GM18498 (cell line): ENCODE results near the gene BLM.
"Not testable (repeated sequence)": the region's sequence is repeated elsewhere in the genome, so short reads cannot be mapped to it uniquely, and the experiment has no call there.

Experiments
- ATAC-seq: cut with Tn5 transposase; IDR thresholded peaks from one replicate; pipeline ENCODE4 v1.9.1; 2021; ENCODE audit warnings: mild to moderate bottlenecking, moderate library complexity; ENCODE audit not compliant: unreplicated experiment

The BLM gene

DNA sequence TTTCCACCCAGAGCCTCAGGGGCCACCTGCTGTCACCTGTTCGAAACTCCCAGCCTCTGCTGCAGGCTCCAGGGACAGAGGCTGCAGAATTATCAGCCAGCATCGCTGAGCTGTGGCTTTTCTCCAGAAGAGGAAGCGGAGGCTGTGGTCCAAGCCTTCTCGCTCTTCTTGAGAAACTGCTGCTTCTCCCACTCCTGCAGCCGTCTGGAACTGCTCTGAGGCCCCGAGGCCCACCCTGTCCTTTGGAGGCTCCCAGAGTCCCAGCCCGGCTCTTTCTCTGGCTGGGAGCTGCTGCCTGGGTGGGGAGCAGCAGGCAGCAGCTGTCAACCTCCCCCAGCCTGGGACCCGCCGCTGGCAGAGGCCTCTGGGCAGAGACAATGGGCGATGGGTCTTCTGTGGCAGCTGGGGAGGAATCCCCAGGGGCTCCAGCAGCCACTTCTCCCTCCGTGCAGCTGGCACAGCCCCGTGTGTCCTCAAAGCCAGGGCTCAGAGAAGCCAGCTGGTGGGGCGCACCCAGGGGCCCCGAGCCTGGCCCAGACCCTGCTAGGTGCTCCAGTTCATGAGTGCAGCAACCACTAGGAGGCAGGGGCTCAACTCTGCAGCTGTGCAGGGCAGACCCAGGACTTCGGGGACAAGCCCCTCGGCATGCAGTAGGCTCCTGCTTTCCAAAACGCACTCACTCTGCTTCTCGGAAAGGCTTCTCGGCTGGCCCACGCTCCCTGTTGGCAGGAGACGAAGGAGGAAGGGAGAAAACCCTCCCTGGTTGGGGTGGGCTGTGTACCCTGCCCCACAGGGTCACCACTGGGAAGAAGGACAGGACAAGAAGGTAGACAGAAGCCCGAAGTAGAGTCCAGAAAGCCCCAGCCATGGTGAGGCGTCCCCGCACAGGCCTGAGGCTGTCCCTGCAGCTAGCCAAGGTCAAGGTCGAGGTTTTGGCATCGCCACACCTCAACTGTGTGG lies 101.4 kb downstream of the BLM start:
- no peak for ATAC-seq

- ATAC-seq = no peak
These were observed 102.2 kb downstream of the BLM start for GRCh38 chr15:90819390-90819789.

DNA sequence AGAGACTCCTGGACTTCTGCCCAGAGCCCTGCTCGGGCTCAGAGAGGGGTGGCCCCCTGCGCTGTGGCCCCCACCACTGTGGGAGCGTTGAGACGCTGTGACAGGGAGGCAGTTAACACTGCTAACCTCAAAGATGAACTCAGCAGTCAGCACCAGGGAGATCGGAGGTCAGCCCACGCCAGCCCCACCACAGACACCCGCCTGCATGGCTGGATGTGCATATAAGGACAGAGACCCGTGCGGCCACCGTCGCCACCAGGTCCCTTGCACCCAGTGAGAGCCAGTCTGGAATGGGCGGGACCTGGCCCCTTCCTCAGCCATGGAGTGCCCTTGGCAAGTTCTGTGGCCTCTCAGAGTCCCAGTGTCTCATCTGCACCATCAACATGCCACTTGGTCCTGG lies 102.7 kb downstream of the BLM start:
- ATAC-seq = no peak

DNA sequence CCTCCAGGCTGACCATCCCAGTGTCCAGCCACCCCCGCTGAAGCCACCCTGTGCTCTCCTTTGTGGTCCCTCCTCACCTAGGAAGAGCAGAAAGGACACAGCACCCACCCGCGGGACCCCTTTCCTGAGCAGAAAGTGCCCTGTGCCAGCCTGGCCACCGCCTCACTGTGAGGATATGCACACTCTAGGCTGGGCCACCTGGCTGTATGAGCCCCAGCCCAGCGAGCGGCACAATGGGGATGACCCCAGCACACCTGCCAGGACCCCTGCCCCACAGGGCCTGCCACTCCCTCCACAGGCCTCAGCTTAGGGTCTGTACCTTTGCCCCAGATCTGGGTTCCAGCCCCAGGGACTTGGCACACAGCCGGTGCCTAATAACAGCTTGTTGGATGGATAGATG lies 103.3 kb downstream of the BLM start:
- no peak for ATAC-seq

- no peak for ATAC-seq
These were observed 105.2 kb downstream of the BLM start for GRCh38 chr15:90822204-90822955.

DNA sequence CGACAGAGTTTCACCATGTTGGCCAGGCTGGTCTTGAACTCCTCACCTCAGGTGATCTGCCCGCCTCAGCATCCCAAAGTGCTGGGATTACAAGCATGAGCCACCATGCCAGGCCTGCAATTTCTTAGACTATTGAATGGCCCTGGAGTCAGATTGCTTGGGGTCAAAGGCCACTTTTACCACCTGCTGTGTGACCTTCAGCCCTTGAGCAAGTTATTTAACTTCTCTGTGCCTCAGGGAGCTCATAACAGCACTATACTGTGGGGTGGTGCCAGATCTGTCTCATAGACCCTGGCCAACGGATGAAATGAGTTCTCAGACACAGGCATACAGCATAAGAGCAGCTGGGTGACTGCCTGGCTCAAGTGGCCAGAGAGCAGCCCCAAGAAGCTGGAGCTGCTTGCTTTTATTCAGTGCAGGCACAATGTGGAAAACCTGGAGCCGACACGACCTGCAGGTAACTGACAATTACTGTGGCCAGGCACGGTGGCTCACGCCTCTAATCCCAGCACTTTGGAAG lies 106.4 kb downstream of the BLM start:
- no peak for ATAC-seq

GRCh38 chr15:90825115-90825899 lies 108.2 kb downstream of the BLM start:
- not testable (repeated sequence) for ATAC-seq

GRCh38 chr15:90826206-90826885 lies 109.2 kb downstream of the BLM start:
- ATAC-seq = not testable (repeated sequence)

DNA sequence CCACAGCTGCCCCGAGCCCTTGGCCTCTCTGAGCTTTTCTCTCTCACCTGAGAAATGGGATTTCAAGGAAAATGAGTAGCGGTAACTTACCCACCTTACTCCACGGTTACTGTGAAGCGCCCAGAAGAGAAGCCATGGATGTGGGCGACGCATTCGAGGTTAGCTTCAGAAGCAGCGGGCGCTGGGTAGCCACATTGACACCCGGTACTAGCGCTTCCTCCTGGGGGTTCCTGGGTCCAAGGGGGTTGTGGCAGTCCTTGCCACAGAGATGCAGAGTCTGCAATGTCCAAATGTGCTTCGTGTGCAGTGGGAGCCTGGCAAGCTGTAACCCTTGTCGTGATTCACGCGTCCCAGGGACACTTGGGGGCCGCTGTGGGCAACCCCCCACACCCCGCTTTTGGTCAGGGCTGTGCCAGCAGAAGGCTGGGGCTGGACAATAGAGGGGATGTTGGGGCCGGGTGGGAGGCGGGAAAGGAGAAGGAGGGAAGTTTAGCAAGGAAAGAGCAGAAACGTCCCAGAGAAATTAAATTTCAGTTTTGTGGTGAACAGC lies 109.8 kb downstream of the BLM start:
- ATAC-seq = no peak

DNA sequence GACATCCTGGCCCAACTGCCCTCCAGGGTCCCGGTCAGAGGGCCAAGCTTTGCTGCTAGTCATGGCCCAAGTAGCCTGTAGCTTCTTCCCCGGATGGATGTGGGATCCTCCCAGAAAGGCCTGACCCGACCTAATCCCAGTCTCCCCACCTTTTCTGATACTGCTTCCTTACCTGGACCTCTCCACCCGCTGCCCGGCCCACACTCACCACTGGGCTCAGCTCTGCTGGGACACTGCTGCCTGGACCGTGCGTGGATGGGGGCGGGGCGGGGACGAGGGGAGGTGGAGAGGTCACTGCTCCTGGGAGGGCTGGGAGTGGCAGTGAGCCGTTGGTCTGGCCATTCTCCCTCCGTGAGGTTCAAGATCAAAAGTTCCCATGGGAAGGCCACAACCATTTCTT lies 111.0 kb downstream of the BLM start:
- no peak for ATAC-seq

DNA sequence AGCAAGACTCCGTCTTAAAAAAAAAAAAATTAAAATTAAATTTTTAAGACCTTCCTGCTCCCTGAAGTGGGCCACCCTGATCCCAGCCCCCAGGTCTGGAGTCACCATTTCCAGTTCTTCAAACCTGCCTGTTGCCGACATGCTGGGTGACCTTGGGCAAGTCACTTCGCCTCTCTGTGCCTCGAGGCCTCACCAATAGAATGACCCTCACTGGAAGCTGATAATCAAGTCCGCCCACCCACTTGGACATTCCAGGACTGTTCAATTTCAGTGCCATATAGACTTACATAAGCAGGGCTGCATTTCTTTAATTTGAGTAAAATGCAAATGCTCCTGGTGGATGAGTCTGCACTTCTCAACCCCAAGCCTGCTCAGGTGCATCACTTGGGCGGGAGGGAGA lies 112.0 kb downstream of the BLM start:
- no peak for ATAC-seq

- ATAC-seq = no peak
These were observed 112.8 kb downstream of the BLM start for GRCh38 chr15:90829942-90830440.

- no peak for ATAC-seq
These were observed 117.5 kb downstream of the BLM start for GRCh38 chr15:90834626-90835025.

DNA sequence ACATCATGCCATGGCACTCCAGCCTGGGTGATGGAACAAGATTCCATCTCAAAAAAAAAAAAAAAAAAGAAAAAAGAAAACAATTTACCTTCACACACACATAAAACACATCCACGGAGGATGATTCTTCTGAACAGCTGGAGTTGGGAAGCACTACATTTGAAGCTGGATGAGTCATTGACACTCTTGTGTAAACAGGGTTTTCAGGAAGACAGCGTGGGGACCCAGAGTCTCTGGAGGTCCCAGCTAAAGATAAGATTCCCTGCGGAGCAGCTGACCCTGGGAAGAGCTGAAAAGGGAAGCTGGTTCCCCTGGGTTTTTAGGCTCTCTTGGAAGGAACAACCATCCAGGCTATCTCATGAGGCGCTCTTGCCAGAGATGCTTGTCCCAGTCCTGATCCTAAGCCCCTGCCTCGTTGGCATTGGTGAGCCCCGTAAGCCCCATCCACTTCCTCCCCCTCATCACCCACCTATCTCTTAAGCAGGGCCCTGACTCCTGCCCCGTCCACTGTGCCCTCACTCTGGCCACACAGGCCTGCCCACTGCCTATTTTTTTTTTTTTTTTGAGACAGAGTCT lies 119.2 kb downstream of the BLM start:
- ATAC-seq = no peak

DNA sequence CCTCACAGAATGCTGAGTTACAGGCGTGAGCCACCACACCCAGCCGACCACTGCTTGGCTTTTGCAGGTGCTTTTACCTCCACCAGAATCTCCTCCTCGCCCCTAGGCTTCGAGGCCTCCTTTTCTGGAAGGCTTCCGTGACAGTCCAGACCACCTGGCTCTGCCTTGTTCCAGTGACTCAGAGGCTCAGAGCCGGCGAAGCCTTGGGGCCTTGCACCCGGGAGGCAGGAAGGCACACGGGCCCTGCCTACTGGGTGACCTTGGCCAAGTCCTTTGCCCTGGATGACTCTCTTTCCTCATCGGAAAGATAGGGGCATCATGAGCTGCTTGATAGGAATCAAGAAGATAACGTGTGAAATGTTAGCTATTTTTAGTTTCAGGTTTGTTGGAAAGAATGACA lies 119.9 kb downstream of the BLM start:
- ATAC-seq = no peak

DNA sequence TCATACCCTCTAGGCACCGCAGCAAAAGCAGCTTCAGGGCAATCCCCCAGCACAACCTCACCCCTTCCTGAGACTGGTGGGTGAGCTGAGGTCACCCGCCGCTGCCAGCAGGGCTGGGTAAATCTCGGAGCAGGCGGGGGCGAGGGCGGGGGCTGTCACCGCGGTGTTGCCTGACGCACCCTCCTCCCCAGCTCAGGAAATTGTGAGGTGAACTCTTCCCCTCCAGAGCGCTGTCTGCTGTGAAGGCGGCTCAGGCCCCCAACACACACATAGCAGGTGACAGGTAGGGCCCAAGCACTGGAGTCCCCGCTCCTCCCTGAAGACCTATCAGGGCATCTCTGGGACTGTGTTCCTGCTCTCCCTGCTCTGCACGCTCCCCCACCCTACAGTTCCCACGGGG lies 121.0 kb downstream of the BLM start:
- no peak for ATAC-seq

- no peak for ATAC-seq
These were observed 121.4 kb downstream of the BLM start for GRCh38 chr15:90838544-90838943.

DNA sequence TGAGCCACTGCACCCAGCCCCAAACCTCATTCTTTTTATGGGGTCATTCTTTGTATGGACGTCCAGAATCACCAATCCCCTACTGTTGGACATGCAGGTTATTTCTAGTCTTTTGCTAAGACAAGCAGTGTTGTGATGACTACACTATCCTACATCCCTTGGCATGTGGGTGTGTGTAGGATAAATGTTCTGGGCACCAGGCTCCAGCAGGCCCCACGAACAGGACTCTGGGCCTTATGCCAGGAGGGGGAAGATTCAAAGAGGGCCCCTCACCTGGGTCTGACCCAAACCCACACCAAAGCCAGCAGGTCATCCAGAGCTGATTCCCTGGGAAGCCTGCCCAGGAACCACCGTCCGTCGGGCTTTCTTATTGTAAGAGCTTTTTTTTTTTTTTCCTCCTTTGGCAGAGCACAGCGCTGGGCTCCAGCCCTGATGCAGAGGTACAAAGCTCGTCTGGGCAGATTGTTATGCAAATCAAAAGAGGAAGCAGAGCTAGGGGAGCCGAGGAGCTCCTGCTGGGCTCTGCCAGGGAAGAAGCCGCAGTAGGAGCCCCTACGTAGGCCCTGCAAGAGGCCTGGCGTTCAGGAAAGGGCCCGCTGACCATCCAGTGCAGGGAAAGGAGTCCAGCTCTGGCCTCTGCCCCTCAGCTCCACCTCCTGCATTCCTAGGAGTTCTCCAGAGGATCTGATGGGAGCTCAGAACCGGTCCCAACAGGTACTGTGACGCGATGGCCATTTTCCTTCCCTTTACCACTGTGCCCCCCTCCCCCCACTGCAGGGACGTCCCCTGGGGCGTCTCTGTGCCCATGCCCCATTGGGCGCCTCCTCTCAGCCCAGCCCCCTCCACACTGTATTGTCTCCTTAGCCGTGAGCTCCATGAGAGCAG lies 122.3 kb downstream of the BLM start:
- ATAC-seq = peak; percentile 89
